SJCRH30 (cell line): ENCODE data around the gene SGMS1. TPM values are rescaled to one million over a fixed set of nuclear protein-coding genes. Genes with fewer than 3 reads are reported as not detected.
"Not testable (repeated sequence)": the region's sequence is repeated elsewhere in the genome, so short reads cannot be mapped to it uniquely, and the experiment has no call there.

ENCODE experiments used
- DNase-seq, 2 experiments: peaks; one replicate each; pipeline ENCODE4 v3.0.0-alpha.2; 2015 to 2020
- H3K27ac ChIP-seq: fragments of 250-450 bp; sonication (Bioruptor Pico); 2 replicates; pipeline ENCODE4 v1.5.1; 2020; ENCODE audit warnings: mild to moderate bottlenecking, moderate library complexity
- H3K27me3 ChIP-seq: fragments of 250-450 bp; sonication (Bioruptor Pico); 2 replicates; pipeline ENCODE4 v1.5.1; 2020; ENCODE audit warnings: mild to moderate bottlenecking, moderate library complexity
- H3K36me3 ChIP-seq: fragments of 250-450 bp; sonication (Bioruptor Pico); 2 replicates; pipeline ENCODE4 v1.5.1; 2020; ENCODE audit warnings: mild to moderate bottlenecking, moderate library complexity
- H3K4me1 ChIP-seq: fragments of 250-450 bp; sonication (Bioruptor Pico); 2 replicates; pipeline ENCODE4 v1.5.1; 2020; ENCODE audit warnings: mild to moderate bottlenecking, moderate library complexity
- H3K4me3 ChIP-seq: fragments of 250-450 bp; sonication (Bioruptor Pico); 2 replicates; pipeline ENCODE4 v1.5.1; 2020; ENCODE audit warnings: mild to moderate bottlenecking, moderate library complexity
- H3K9me3 ChIP-seq: fragments of 250-450 bp; sonication (Bioruptor Pico); replicated peaks from 2 replicates; pipeline ENCODE4 v1.5.1; 2020; ENCODE audit warnings: mild to moderate bottlenecking, moderate library complexity
- total RNA-seq: library from RNA; depleted of rRNA; stranded (reverse); fragments of >200 nt; shearing (Covaris generic); gene quantifications from 2 replicates; pipeline ENCODE4 v1.2.3, GENCODE V29; 2014

SGMS1 gene
- total RNA-seq, 1 experiment from 2014 or later, result 13.4 TPM

DNA sequence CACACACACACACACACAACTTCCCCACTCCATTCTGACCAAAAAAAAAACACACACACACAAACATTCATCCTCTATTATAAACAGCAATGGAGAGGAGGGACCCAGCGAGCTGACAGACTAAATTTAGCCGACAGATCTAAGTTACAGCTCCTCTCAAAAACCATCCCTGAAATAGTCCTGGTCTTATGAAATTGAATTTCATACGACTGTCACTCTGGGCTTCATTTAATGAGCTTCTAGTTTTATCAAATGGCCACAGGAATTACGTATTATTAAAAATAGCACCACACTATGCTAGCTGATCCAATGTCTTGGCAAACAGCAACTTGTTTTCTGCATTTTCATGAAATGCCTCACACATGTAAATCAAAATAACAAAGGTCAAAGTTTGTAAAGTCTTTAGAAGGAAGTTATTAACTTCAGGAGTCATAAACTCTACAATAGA lies 241.2 kb downstream of the SGMS1 start:
- Histone ChIP-seq H3K36me3 (no peaks in the 10 kb centered on the region), H3K4me1 (no peaks in the 10 kb centered on the region; the same call in 1 of the 2 replicates), H3K4me3 (no peak overlapping the region), H3K27ac (no peak overlapping the region), H3K27me3 (no peaks in the 10 kb centered on the region), H3K9me3 (no peaks in the 10 kb centered on the region)
- no peak for DNase-seq

DNA sequence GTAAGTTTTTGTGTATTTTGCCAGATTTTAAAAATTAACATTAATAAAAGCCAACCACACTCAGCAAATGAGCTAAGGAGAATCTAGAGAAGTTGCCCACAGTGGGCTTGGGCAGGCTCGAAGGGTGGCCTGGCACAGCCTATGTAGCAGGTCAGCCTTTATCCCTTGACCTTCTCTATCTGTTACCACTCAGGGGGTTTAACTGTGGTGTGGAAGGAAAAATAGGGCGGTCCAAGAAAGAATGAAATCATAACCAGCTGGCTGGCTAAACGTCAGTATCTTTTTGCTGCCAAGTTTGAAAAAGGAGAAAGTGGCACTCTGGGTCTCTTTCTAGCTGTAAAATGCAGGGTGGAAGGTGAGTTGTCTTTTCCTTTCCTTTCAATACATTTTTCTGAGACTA lies 242.1 kb downstream of the SGMS1 start:
- Histone ChIP-seq H3K4me1 (no peaks in the 10 kb centered on the region; the same call in 1 of the 2 replicates), H3K36me3 (no peaks in the 10 kb centered on the region), H3K9me3 (no peaks in the 10 kb centered on the region), H3K27ac (no peak overlapping the region), H3K4me3 (no peak overlapping the region), H3K27me3 (no peaks in the 10 kb centered on the region)
- DNase-seq, result no peak

DNA sequence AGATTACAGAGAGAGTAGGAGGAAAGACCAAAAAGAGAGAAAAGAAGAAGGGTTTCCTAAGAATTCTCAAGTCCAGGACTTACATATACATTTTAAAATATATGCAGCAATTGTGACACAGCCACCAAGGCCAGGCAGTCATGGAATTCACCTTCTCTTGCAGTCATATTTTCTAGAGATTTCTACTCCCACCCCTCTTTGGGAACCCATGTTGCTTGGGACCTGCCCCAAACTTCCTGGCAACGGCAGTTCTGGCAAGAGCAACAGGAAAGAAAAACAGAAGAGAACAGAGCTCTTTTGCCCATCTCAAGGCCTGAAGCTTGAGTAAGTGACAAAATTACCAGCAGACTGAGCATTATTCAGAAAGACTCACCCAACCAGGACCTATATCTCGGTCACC lies 244.1 kb downstream of the SGMS1 start:
- Histone ChIP-seq H3K4me3 (no peak overlapping the region), H3K4me1 (no peaks in the 10 kb centered on the region), H3K36me3 (no peaks in the 10 kb centered on the region), H3K9me3 (no peaks in the 10 kb centered on the region), H3K27me3 (no peaks in the 10 kb centered on the region), H3K27ac (no peak overlapping the region)
- DNase-seq, result no peak

DNA sequence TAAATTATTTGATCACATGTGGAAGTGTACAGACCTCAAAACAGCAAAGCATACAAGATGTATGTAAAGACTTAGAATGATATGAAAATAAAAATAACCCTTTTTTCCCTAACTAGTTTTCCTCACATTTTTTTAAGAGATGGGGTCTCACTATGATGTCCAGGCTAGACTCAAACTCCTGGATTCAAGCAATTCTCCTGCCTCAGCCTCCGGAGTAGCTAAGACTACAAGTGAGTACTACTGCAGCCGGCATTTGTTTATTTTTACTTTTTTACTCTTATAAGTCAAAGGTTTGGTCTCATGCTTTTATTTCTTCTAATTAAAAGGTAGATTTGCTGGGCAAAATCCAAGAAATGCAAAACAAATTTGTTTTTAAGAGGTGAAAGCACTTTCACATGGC lies 248.0 kb downstream of the SGMS1 start:
- Histone ChIP-seq H3K27ac (no peak overlapping the region), H3K27me3 (no peaks in the 10 kb centered on the region), H3K36me3 (no peaks in the 10 kb centered on the region), H3K4me1 (no peaks in the 10 kb centered on the region), H3K9me3 (no peaks in the 10 kb centered on the region), H3K4me3 (no peak overlapping the region)
- no peak for DNase-seq

DNA sequence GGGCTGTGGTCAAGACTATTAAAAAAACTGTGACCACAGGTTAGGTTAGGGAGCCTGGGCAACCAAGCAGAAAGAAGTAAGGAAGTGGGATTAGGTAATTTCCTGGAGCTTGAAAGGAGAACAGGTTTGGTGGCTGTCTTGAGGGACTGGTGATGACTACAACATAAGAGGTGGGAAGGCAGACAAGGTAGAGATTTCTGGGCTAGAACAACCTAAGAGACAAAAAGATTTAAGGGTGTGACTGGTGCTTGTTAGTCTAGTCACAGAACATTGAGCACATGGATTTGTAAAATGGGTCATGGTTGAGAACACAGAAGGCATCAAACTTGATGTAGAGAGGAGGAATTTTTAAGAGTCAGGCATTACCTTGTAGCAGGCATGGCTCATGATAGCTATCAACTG lies 248.7 kb downstream of the SGMS1 start:
- Histone ChIP-seq H3K27me3 (no peaks in the 10 kb centered on the region), H3K27ac (no peak overlapping the region)

DNA sequence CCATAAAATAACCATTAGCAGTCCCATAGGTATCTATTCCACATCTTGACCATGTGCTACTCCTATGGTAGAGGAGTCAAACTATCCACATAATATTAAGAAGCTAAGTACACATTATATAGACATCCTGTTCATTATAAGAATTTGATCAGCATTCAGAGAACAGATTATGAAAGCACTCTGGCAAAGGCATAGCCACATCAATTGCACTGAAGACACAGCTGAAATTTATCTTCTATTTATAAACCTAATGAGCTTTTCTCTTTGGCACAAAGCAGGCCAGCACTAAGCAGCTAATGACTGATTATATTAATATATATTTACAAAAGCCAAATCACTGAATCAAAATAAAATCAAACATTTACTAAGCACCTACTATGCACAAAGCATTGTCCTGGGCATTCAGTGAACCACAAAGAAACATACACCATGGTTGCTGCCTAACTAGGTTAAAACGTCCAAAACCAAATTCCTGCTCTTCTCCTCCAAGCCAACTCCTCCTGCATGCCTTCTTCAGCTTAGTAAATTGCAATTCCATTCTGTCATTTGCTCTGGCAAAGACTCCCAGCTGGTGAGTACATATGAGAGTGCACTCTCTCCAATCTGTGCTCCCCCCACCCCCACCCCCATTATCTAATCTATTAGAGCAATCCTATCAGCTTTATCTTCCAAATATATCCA lies 249.8 kb downstream of the SGMS1 start:
- no peak for DNase-seq

More for the DNA sequence above, 248.7 kb downstream of the SGMS1 start:
- no peaks in the 10 kb centered on the region for H3K4me1 ChIP-seq
- no peaks in the 10 kb centered on the region for H3K36me3 ChIP-seq
- no peaks in the 10 kb centered on the region for H3K9me3 ChIP-seq
- no peak overlapping the region for H3K4me3 ChIP-seq
- DNase-seq, result no peak

DNA sequence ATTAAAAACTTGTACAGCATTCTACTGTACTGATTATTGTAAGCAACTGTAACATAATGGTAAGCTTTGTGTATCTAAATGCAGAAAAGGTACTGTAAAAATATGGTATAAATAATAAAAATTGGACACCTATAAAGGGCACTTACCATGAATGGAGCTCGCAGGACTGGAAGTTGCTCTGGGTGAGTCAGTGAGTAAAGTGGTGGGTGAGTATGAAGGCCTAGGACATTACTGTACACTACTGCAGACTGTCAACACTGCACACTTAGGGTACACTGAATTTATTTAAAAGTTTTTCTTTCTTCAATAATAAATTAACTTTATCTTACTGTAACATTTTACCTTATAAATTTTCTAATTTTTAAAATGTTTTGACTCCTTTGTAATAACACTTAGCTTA lies 253.8 kb downstream of the SGMS1 start:
- Histone ChIP-seq H3K9me3 (no peaks in the 10 kb centered on the region), H3K4me3 (no peak overlapping the region), H3K4me1 (no peaks in the 10 kb centered on the region), H3K27ac (no peak overlapping the region), H3K36me3 (no peaks in the 10 kb centered on the region), H3K27me3 (no peaks in the 10 kb centered on the region)
- no peak for DNase-seq

More for the DNA sequence above, 249.8 kb downstream of the SGMS1 start:
- no peak overlapping the region for H3K27ac ChIP-seq
- H3K9me3 ChIP-seq, result no peaks in the 10 kb centered on the region
- no peaks in the 10 kb centered on the region for H3K36me3 ChIP-seq
- no peaks in the 10 kb centered on the region for H3K27me3 ChIP-seq
- no peak overlapping the region for H3K4me3 ChIP-seq
- no peaks in the 10 kb centered on the region for H3K4me1 ChIP-seq

DNA sequence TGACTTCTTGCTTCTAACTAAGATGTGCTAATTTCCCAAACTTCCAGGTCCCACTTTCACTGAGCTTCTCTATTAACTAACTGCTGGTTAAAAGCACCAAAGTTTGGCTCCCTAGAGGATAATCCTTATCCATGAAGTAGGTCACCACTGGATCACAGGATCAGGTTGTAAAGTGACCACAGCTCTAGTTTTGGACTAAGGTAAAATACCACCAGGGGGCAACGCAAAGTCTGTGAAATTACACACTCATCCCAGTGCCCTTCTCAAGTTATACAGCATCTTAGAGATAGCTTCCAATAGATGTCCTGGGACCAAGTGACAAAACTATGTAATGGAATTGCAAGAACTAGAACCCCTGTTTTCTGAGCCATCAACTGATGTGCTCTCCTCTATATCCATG lies 256.0 kb downstream of the SGMS1 start:
- peak; percentile 27 to 61 for DNase-seq
- Histone ChIP-seq H3K27me3 (no peaks in the 10 kb centered on the region), H3K9me3 (no peaks in the 10 kb centered on the region), H3K27ac (no peak overlapping the region), H3K36me3 (no peaks in the 10 kb centered on the region), H3K4me1 (no peaks in the 10 kb centered on the region), H3K4me3 (no peak overlapping the region)

DNA sequence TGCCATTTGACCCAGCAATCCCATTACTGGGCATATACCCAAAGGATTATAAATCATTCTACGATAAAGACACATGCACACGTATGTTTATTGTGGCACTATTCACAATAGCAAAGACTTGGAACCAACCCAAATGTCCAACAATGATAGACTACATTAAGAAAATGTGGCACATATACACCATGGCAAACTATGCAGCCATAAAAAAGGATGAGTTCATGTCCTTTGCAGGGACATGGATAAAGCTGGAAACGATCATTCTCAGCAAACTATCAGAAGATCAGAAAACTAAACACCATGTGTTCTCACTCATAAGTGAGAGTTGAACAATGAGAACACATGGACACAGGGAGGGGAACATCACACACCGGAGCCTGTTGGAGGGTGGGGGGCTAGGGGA lies 257.3 kb downstream of the SGMS1 start:
- not testable (repeated sequence) for H3K4me1 ChIP-seq, H3K27me3 ChIP-seq, H3K36me3 ChIP-seq, DNase-seq, H3K27ac ChIP-seq, H3K4me3 ChIP-seq, H3K9me3 ChIP-seq

DNA sequence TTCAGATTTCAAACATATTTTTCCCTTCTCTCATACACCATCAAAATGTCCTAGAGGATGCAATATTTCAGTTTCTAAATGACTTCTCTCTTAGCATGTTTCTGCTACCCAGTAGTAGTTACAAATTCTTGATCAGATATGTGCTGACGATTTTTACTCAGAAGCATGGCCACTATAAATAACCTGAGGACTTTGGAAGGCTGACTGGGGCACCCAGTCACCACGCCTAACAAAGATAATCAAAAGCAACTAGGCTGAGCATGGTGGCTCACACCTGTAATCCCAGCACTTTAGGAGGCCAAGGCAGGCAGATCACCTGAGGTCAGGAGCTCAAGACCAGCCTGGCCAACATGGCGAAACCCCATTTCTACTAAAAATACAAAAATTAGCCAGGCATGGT lies 259.0 kb downstream of the SGMS1 start:
- not testable (repeated sequence) for H3K4me3 ChIP-seq, H3K27ac ChIP-seq, H3K36me3 ChIP-seq, H3K9me3 ChIP-seq, H3K27me3 ChIP-seq, H3K4me1 ChIP-seq, DNase-seq

DNA sequence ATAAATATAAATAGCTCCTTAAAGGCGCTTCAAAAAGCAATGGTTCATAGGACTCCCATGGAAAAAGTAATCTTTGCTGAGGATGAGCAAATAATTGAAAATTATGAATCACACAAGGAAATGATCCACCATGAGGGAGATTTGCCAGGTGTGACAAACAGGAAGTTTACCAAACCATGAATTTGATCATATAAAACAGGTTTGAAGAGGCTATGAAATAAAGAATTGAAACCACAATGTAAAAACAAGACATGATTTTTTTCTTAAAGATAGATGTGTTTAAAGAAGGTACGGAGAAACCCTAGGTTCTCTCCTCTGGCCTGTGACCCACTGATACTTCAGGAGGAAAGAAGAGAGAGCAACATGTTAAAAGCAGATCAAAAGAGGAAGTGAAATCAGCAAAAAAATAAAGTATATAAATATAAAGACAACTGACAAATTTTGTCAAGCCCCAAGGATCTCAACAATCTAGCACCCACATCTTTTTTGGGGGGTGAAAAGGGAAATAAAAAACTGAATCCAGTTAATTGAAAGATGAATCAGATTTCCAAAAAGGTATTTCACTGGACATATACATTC lies 261.1 kb downstream of the SGMS1 start:
- Histone ChIP-seq H3K36me3 (no peaks in the 10 kb centered on the region), H3K27ac (no peak overlapping the region), H3K4me3 (no peak overlapping the region), H3K27me3 (no peaks in the 10 kb centered on the region), H3K4me1 (no peaks in the 10 kb centered on the region), H3K9me3 (no peaks in the 10 kb centered on the region)
- no peak for DNase-seq

DNA sequence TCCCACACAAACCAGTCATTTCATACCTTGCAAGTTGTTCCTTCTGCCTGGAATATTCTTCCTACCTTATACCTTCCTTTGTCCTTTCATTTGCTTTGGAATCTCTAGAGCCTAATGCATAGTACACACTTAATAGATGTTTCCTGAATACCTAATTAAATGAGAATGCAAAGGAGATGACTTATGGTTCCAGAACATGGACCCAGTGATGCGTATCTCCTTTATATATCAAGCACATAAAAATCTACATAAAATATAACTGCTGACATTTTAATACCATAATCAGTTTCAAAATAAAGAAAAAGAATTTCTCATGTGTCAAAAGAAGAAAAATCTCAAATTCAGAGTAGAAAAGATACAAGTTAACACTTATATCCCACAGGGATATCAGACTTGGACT lies 261.8 kb downstream of the SGMS1 start:
- H3K4me1 ChIP-seq, result no peaks in the 10 kb centered on the region
- no peaks in the 10 kb centered on the region for H3K36me3 ChIP-seq
- DNase-seq, result no peak
- no peak overlapping the region for H3K27ac ChIP-seq
- H3K4me3 ChIP-seq, result no peak overlapping the region
- no peaks in the 10 kb centered on the region for H3K27me3 ChIP-seq
- no peaks in the 10 kb centered on the region for H3K9me3 ChIP-seq

DNA sequence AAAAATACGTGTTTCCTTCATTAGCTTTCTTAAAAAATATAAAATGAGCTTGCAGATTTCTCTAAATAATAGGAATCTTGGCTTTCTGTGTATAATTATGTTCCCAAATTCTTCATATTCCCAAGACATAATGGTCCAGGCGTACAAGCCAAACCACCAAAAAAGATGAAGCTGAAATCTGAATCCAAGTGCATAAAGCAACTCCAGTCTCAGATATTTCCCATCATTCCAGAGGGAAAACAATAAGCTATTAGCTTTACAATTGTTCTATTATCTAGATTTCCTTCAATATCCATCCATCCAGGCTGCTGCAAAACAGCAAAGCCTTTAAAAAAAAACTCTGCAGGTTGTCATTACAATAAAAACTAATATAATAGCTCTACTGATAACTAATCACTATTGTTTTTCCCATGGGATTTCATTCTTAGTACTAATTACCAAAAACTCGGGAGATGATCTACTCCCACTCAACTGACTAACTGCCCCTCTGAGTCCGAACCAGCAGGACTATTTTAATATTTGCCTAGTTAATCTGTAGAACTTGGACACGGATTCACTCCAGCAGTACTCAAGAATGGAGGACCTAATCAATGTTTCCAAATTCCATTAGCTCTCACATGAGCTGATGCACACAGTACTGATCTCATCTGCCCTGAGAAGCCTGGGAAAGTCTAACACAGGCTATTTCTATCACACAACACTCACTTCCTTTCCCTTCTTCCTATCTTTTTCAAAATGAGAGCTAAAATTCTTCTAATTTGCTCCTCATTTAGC lies 263.5 kb downstream of the SGMS1 start:
- Histone ChIP-seq H3K36me3 (no peaks in the 10 kb centered on the region), H3K4me1 (no peaks in the 10 kb centered on the region), H3K4me3 (no peak overlapping the region), H3K27me3 (no peaks in the 10 kb centered on the region), H3K27ac (no peak overlapping the region), H3K9me3 (no peaks in the 10 kb centered on the region)
- DNase-seq, result no peak

DNA sequence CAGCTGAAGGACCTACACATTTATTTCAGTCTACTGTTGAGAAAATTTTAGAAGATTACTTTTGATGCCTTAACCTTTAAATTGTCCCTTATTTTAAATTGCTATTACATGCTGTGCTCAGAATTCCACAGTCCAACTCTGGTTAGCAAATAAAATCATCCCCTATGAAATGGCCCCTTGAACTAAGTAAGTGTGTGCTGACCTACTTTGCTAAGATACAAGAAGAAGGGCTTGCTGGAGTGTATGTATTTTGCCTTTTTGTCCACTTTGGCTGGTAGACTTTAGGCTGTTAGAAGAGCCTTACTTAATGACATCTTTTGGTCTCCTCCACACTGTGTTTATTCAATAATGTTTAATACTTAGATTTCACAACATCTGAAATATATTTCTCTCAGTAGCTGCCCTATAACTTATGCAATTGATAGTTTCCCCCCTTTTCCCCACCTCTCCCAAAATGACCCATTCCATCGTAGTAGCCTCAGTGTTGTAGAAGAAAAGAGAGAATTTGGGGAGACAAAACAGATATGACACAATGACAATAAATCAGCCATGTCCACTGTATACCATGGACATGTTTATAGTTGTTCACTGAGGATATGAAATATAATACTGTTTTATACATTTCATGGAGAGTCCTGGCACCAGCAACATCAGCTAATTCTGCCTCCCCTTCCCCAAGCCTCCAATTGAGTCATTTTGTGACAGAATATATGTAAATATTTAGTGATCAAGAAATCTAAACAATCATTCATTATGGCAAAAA lies 264.6 kb downstream of the SGMS1 start:
- no peak for DNase-seq
- no peak overlapping the region for H3K4me3 ChIP-seq
- no peaks in the 10 kb centered on the region for H3K36me3 ChIP-seq
- H3K4me1 ChIP-seq, result no peaks in the 10 kb centered on the region
- no peak overlapping the region for H3K27ac ChIP-seq
- no peaks in the 10 kb centered on the region for H3K9me3 ChIP-seq
- H3K27me3 ChIP-seq, result no peaks in the 10 kb centered on the region

DNA sequence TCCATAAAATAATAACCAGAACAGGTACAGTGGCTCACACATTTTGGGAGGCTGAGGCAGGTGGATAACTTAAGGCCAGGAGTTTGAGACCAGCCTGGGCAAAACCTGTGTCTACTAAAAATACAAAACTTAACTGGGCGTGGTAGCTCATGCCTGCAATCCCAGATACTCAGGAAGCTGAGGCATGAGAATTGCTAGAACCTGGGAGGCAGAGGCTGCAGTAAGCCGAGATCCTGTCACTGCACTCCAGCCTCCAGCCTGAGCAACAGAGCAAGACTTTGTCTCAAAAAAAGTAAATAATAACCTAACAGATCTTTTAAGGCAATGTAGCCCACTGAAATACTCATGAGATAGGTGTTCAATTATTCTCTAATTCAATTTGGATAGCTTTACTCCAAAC lies 265.3 kb downstream of the SGMS1 start:
- no peaks in the 10 kb centered on the region for H3K27me3 ChIP-seq
- H3K4me3 ChIP-seq, result no peak overlapping the region
- H3K4me1 ChIP-seq, result no peaks in the 10 kb centered on the region
- H3K27ac ChIP-seq, result no peak overlapping the region
- H3K36me3 ChIP-seq, result no peaks in the 10 kb centered on the region
- no peak for DNase-seq
- no peaks in the 10 kb centered on the region for H3K9me3 ChIP-seq
